ENCODE measurements around the gene CHD5. TPM values are rescaled to one million over a fixed set of nuclear protein-coding genes. Genes with fewer than 3 reads are reported as not detected.
A peak's percentile ranks its signal among the peaks of the same experiment; 100 is the strongest.

Gene CHD5
- total and polyA plus RNA-seq, 2 of the 13 experiments (the other 11 are each of a cell fraction or from before 2014, with no cell fraction given) = 0.02 to 0.21 TPM

- peak; percentile 88; the same call in 1 of the 2 replicates for TF ChIP-seq SALL2 (CRISPR knock-in tag; IDR thresholded peaks at IDR 0.05)
- TF ChIP-seq ZFP36L1 (CRISPR knock-in tag; IDR thresholded peaks at IDR 0.05) = no peak
- peak; percentile 66; the same call in 1 of the 2 replicates for TF ChIP-seq ZNF891 (CRISPR knock-in tag; IDR thresholded peaks at IDR 0.05)
- no peak for TF ChIP-seq ZFP82 (CRISPR knock-in tag; IDR thresholded peaks at IDR 0.05; ENCODE audit: borderline replicate concordance)
- peak; percentile 93 for TF ChIP-seq ARID4A (CRISPR knock-in tag; IDR thresholded peaks at IDR 0.05; ENCODE audit: borderline replicate concordance)
- TF ChIP-seq ZNF501 (CRISPR knock-in tag; IDR thresholded peaks at IDR 0.05) = no peak
- TF ChIP-seq ZNF30 (CRISPR knock-in tag; IDR thresholded peaks at IDR 0.05) = 0 out of 2 replicates have a peak, but pooled peaks have one; percentile 33
- TF ChIP-seq ZSCAN5A (CRISPR knock-in tag; IDR thresholded peaks at IDR 0.05; ENCODE audit: borderline replicate concordance) = peak; percentile 54; the same call in 1 of the 2 replicates
- TF ChIP-seq ZNF143 (CRISPR knock-in tag; IDR thresholded peaks at IDR 0.05) = no peak
- TF ChIP-seq ATM (IDR thresholded peaks at IDR 0.05; ENCODE audit: borderline replicate concordance) = no peak
- no peak for TF ChIP-seq ZNF572 (CRISPR knock-in tag; IDR thresholded peaks at IDR 0.05)
- TF ChIP-seq SPEN (CRISPR knock-in tag; IDR thresholded peaks at IDR 0.05; ENCODE audit: low read depth) = peak; percentile 66; the same call in 1 of the 2 replicates
- TF ChIP-seq E2F5 (CRISPR knock-in tag; conservative IDR thresholded peaks at IDR 0.05) = no peak
- peak; percentile 61; the same call in 1 of the 2 replicates for TF ChIP-seq ZNF879 (CRISPR knock-in tag; IDR thresholded peaks at IDR 0.05)
- TF ChIP-seq ZNF513 (CRISPR knock-in tag; conservative IDR thresholded peaks at IDR 0.05) = no peak
- 0 out of 2 replicates have a peak, but pooled peaks have one; percentile 25 for TF ChIP-seq WIZ (CRISPR knock-in tag; IDR thresholded peaks at IDR 0.05)
- TF ChIP-seq ZNF296 (CRISPR knock-in tag; conservative IDR thresholded peaks at IDR 0.05) = no peak
- no peak for TF ChIP-seq ATF7 (IDR thresholded peaks at IDR 0.05)
- no peak; the same call in 1 of the 2 replicates for TF ChIP-seq ATF7 (CRISPR knock-in tag; IDR thresholded peaks at IDR 0.05)
- peak; percentile 57; the same call in 1 of the 2 replicates for TF ChIP-seq MAX (IDR thresholded peaks at IDR 0.05)
- TF ChIP-seq RBM39 (IDR thresholded peaks at IDR 0.05; ENCODE audit: low read depth, low read length, poor library complexity, severe bottlenecking) = peak; percentile 83
- TF ChIP-seq JUND (CRISPR knock-in tag; IDR thresholded peaks at IDR 0.05) = no peak
Observed at GRCh38 chr1:6205849-6206519, 25.9 kb upstream of the CHD5 start, which contains the start of gene RNF207 (continued).

Measured in HepG2 (cell line).